ENCODE results near the gene MDFIC.

Gene MDFIC

GRCh38 chr7:114929570-114929969, 7.7 kb downstream of the MDFIC start:
- DNase-seq = no peak

- DNase-seq = no peak
Observed at GRCh38 chr7:114930107-114930661, 8.3 kb downstream of the MDFIC start.

DNA sequence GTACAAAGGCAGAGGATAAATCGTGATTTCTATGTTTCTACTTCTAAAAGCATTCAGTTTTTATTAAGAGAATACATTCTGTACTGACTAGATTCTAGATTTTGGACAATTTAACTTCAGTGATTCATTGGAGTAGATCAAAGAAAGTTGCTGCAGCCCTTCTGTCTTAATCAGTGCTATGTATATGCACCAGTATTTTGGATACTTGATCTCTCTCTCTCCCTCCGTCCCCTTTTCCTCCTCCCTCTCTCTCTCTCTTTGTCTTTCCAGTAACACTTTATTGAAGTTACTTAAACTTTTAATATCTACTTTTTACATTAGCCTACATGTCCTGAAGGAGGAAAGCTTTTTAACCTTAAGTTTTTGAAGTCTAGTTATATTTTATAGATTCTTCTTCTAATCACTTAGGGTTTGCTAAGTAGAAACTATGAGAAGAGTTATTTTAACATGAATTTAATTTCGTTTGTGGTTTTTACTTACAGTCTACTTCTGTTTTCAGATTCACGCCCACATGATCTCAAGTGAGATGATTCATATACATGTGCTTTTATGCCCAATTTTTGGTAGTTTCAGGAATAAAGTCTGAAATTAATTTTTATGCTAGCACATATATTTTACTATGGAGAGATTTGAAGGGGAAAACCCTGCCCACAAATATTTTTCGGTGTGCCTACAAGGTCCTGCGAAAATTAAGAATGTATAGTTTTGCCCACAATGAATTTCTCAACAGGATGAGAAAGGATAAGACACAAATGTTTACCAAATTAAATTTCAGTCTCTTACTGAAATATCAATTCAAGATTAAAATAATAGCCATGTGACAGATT, 9.1 kb downstream of the MDFIC start:
- no peak for DNase-seq

DNA sequence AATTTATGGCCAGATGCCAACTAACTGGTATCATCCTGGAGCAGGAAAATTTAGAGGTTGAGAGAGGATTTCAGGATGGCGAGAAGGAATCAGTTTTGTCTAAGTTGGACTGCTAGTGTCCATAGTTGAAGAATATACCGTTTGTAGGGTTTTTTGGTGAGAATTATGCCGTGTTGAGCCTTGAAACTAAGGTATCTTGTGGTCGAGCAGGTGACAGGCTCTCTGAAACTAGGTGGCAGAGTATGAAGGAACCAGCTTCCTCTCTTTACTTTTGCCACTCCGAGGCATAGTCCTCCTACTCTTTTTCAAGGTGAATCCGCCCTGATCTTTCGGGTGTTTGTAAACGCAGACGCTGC, 9.7 kb downstream of the MDFIC start:
- no peak for DNase-seq

- no peak for DNase-seq
Observed at GRCh38 chr7:114932991-114933390, 11.1 kb downstream of the MDFIC start.

DNA sequence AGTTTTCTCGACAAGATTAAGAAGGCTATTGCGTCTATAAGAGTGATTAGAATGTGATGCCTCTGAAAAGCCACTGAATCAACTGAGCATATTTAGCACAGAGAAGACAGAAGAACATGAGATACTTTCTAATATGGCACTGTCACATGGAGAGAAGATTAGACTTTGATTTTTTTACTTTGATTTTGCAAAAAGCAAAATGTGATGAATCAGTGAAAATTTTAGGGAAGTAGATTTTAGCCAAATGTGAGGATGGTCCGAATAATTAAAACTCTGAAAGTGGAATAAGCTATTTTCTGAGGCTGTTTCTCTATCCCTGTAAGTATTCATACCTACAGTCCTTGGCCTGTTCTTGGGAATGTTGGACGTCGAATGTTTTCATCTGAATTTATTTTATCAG, 11.8 kb downstream of the MDFIC start:
- DNase-seq = no peak

GRCh38 chr7:114934086-114934485, 12.2 kb downstream of the MDFIC start:
- no peak for DNase-seq

DNA sequence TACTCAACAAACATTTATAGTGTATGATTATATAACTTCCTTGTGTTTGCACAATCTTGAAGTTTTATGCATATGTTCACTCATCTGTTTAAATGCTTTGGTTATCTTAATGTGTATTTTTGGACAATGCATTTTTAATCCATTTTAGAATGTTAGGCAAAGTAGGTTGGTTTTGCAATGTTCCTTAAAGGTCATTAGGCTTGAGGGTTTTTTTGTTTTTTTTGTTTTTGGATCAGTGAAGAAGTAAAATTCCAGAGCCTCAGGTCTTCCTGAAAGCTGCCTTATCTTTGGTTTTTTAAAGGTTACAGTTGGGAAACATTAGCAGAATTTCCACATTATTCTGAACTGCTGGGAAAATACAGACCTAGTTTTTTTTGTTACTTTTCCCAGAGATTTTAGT, 12.8 kb downstream of the MDFIC start:
- DNase-seq = no peak

GRCh38 chr7:114936471-114936870, 14.6 kb downstream of the MDFIC start:
- no peak for DNase-seq

DNA sequence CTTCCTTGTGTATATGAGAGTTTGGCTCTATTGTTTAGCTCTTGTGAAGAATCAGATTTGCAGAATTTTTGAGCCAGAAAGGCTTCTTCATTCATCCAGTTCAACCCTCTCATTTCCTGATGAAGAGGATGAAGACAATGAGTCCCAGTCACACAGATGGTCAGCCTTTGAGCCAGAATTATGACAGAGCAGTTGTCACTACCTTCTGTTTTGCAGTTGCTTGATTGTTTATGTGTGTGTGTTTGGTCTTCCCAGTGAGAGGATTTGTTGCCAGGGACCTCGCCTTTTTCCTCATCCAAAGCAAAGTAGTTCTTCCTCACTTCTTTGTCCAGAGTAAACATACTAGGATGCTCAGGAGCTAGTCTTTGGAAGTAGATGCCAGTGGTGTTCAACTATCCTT, 15.6 kb downstream of the MDFIC start:
- DNase-seq = no peak

GRCh38 chr7:114938785-114939184, 16.9 kb downstream of the MDFIC start:
- DNase-seq = no peak

DNA sequence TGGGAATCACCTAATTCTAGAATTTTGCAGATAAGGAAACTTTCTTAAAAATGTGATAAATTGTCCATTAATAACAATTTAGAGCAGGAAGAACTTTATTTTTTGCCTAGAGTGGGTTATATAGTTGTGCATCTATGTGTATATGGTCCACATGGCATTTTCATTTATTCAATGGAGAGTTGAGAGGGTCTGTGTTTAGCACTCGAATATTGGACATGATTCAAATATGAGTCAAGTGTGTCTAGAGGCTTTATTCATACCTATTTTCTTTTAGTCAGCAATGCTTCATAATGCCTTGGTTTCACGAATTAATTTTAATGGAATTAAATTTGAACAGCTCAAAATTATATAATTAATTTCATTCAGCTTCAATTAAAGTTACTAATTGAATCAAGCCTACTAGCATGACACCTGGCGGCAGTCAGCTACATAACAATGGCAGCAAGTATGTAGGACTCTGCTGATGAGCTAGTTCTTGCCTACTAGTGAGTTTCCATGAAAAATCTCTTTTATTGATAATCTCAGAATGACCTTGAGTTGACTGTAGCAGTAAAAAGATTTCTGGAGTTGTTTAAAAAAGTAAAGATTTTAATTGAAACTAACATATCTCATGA, 17.7 kb downstream of the MDFIC start:
- no peak for DNase-seq

GRCh38 chr7:114940220-114940619, 18.3 kb downstream of the MDFIC start:
- DNase-seq = no peak

GRCh38 chr7:114941692-114942091, 19.8 kb downstream of the MDFIC start:
- DNase-seq = no peak

DNA sequence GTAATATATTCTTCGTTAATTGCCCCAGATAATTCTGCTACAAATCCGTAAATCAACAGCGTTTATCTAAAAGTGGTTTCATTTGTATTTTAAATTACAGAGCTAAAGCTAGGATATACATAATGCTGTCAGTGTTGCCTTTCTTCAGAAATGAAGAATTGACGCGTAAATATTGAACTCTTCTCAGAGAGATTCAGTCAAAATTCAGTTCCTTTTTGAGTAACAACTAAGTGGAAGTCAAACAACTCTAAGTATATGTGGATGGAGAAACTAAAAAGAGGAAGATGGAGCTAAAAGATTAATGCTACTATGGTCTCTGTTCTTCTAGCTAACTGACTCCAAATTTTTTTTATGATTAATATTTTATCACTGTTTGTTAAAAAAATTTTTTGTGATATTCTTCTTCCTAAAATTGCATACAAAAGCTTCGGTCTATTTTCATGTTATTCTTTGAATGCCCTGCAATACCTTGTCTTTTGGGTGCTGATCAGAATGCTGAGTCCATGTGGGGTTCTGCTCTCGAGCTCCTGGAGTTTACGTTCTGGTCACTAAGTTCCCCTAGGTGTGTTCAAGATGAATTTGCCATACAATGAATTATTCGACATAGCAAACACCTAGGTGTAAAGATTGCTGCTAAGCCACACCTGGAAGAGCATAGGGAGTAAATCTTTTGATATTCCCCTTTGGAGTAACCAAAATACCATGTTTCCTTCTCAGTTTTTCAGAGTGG, 20.7 kb downstream of the MDFIC start:
- no peak for DNase-seq

- DNase-seq = no peak
Observed at GRCh38 chr7:114943530-114943929, 21.6 kb downstream of the MDFIC start.

DNA sequence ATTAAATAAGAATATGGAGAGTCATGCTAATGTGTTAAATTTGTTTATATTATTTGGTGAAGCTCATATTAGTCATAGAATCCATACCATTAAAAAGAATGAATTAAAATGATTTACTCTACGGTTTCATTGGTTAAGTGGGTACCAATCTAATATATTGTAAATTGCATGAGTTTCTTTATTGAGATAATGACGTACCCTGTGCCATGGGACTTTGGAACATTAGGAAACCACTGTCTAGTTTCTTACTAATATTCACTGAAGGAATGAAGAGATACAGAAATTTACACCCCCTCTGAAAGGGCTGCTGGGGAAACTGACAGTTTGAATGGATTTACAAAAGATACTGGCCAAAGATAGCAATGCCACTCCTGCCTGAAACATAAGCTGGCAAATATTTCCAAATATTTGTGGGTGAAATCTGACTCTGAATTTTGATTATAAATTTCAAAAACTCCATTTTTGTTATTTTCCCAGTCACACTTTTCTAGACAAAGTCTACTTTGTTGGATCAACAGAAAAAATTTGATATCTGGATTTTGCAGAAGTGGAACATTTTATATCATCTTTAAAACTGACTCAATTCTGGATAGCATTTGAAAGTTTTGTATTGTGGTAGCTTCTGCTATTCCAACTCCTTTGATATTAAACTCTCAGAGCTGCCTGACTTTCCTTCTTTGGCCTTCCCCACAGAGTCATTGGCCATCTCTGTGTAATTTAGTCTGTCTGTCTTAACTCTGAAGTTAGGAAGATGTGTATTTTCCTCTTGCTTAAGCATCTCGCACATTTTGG, 22.3 kb downstream of the MDFIC start:
- DNase-seq = no peak

GRCh38 chr7:114944745-114945625, 23.1 kb downstream of the MDFIC start:
- DNase-seq = no peak

DNA sequence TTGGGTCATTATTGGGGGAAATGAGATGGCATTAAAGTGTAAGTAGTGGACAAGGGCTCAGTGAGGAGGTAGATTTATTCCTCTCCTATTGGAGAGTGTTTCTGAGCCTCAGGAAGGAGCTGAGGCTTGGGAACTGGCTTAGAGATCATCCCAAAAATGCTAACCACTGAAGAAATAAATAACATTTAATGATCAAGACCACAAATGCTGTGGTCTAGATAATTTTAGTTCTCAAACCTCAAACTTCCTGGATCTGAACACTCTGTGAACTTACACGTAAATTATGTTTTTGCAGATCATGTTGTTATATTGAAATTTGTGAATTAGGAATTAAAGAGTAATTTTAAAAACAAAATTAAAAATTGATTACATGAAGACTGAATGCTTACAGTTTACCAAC, 27.3 kb downstream of the MDFIC start:
- no peak for DNase-seq

GRCh38 chr7:114952296-114952695, 30.4 kb downstream of the MDFIC start:
- DNase-seq = no peak

GRCh38 chr7:114953724-114954123, 31.8 kb downstream of the MDFIC start:
- no peak for DNase-seq

GRCh38 chr7:114956702-114957101, 34.8 kb downstream of the MDFIC start:
- DNase-seq = no peak
